Heart left ventricle (tissue), 16 donors: Measurements from ENCODE around the gene TAF12. TPM values are rescaled to one million over a fixed set of nuclear protein-coding genes. Genes with fewer than 3 reads are reported as not detected.
"Not testable (repeated sequence)": the region's sequence is repeated elsewhere in the genome, so short reads cannot be mapped to it uniquely, and the experiment has no call there.

Source experiments
- ATAC-seq, 4 donors: fragments of 200-7000 bp; cut with Tn5 transposase; one replicate each; pipeline ENCODE4 v1.9.1; 2020 to 2022; ENCODE audit warnings: moderate library complexity in 4 of 4, mild to moderate bottlenecking in 3 of 4, moderate number of reproducible peaks in 1 of 4
- DNase-seq, 5 donors: peaks; one replicate each; pipeline ENCODE4 v3.0.0-alpha.2; 2020
- H3K27ac ChIP-seq, 12 donors: fragments of 200-600 bp; sonication (generic) in 4 of 12; one replicate each; pipeline versions ENCODE4 v1.5.0 to v1.8.0; 2016 to 2022; ENCODE audit warnings: mild to moderate bottlenecking in 2 of 12
- H3K27me3 ChIP-seq, 9 donors: fragments of 200-600 bp; sonication (generic) in 2 of 9; one replicate each; pipeline versions ENCODE4 v1.5.1 to v1.8.0; 2016 to 2022; ENCODE audit warnings: mild to moderate bottlenecking in 3 of 9
- H3K36me3 ChIP-seq, 9 donors: fragments of 200-600 bp; sonication (generic) in 2 of 9; one replicate each; pipeline versions ENCODE4 v1.5.0 to v1.8.0; 2018 to 2022; ENCODE audit warnings: mild to moderate bottlenecking in 2 of 9
- H3K4me1 ChIP-seq, 12 donors: fragments of 200-600 bp; sonication (generic) in 4 of 12; one replicate each; pipeline versions ENCODE4 v1.5.0 to v1.8.0; 2016 to 2022; ENCODE audit warnings: mild to moderate bottlenecking in 3 of 12
- H3K4me3 ChIP-seq, 12 donors: fragments of 200-600 bp; sonication (generic) in 4 of 12; one replicate each; pipeline versions ENCODE4 v1.5.0 to v1.8.0; 2017 to 2022; ENCODE audit warnings: mild to moderate bottlenecking in 9 of 12, moderate library complexity in 4 of 12
- H3K9me3 ChIP-seq, 12 donors: fragments of 200-600 bp; sonication (generic) in 4 of 12; one replicate each; pipeline versions ENCODE4 v1.5.0 to v1.8.0; 2016 to 2022; ENCODE audit warnings: mild to moderate bottlenecking in 1 of 12
- POLR2A ChIP-seq, 2 donors: fragments of 450-650 bp; IDR thresholded peaks; one replicate each; pipeline ENCODE4 v1.6.1; 2017; ENCODE audit warnings: antibody characterized with exemption in 2 of 2, mild to moderate bottlenecking in 2 of 2, moderate library complexity in 2 of 2
- WGBS, 4 donors: extraction: QIAGEN DNeasy Blood & Tissue Kit in 2 of 4; methylation state at CpG; one replicate each; pipeline versions ENCODE4 v1.1.5 to v1.1.7; 2013 to 2018; 5-methylcytosine and 5-hydroxymethylcytosine counted together
- intact Hi-C, 10 donors: fragments of 100-400 bp; cut with DNase I; formaldehyde crosslinking; loops; one replicate each; pipeline versions ENCODE4 v1.11.1 to v1.14.2; 2022
- polyA plus RNA-seq, 2 donors: library from polyadenylated mRNA; stranded (reverse); fragments of 200-250 nt; gene quantifications; one replicate each; pipeline ENCODE4 v1.2.3, GENCODE V29; 2013
- total RNA-seq, 9 donors: library from RNA; depleted of rRNA in 2 of 9; stranded (reverse); fragments of >200 nt in 2 of 9; fragmentation: NEBNext Ultra II Directional in 3 of 9; extraction: Animal tissue kit (Norgen Biotek cat#: 25700) in 3 of 9; gene quantifications; one replicate each; pipeline versions ENCODE4 v1.1.0 to v1.2.4, GENCODE V29; 2016 to 2023
- TF ChIP-seq, protein P1 (sequence below), 12 donors: fragments of 200-600 bp; sonication (generic) in 4 of 12; IDR thresholded peaks; one replicate each; pipeline versions ENCODE4 v1.5.0 to v1.8.0; 2018 to 2022; ENCODE audit warnings: antibody characterized with exemption in 12 of 12, mild to moderate bottlenecking in 5 of 12
- donor health status: ischemic (EF 13 %, LVEDD 7.1; RV severe dilation, severe dysfunction).
- donor health status: healthy with polysubstance abuse.
- donor health status: DM: no; HTN: yes; CAD: no.
- donor health status: DM: no; HTN: no; CAD: no.
- donor health status: ischemic (EF 25% LVEDD 6.9; RV normal size, moderate dysfunction).
- donor health status: ischemic (EF 25% LVEDD 5.7; RV mildly dilated, moderate dysfunction).
- donor health status: healthy.
- donor health status: DM: yes; HTN: yes; CAD: no.
- donor health status: ischemic (EF 35%, LVEDD 5.7; RV mildly dilated, moderate dysfunction).
- donor health status: nonischemic (EF 11% LVEDD 7.7; RV severe dilation, severe dysfunction).
- donor health status: DM: yes; HTN: yes; CAD: no.
- donor health status: PGD.
- donor health status: ischemic (EF 29% LVEDD 5.4; RV normal size, mild dysfunction).
- donor health status: nonischemic (EF 23%, LVEDD 6.1; RV moderate dilation, normal function).

TAF12 gene
- total and polyA plus RNA-seq, 11 donors: 18.3 to 38.5 (median 21.9) TPM

DNA sequence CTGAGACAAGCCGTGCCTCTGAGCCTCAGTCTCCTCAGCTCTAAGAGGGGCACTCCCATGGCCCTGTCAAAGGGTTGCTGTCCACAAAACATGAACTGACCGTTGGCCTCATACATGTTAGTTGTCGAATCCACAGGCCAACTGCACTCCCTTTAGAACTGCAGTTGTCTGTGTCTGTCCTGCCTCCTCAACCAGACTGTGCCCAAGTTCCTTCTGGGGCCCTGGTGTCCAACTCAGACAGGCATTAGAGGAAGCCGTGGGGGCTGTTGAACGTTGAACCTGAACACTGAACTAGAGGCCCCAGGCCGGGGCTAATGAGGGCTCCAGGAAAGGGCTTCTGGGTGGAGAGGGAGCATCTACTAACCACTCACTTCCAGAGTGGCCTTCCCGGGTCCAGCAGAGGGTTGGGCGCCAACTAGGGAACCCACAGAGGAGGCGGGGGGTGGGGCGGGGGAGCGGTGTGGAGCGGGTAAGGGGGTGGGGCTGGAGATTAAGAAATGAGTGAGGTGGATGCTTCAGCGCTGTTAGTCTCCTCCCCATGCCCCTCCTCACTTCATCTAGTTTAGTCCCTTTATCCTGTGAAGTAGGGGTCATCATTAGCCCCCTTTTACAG, 51.1 kb downstream of the TAF12 start, which contains the start of gene RAB42:
RAB42 (plus strand) TSS at position 558 of the 613 bp plus-strand sequence. CDS start 247 bp downstream, outside the sequence.
- Histone ChIP-seq H3K36me3 (no peaks in the 10 kb centered on the region), H3K27ac (peak within 1 kb of the TSS in 4 of 12 donors; percentile 0 to 82 (median 42)), H3K4me3 (peak within 1 kb of the TSS; percentile 29 to 69 (median 56)), H3K9me3 (no peaks in the 10 kb centered on the region), H3K4me1 (peaks cover 0 to 25% (median 4%) of the 10 kb centered on the region in 12 donors), H3K27me3 (no peaks in the 10 kb centered on the region)
- no peak for TF ChIP-seq POLR2A (IDR thresholded peaks at IDR 0.05)
- TF ChIP-seq, protein P1, sequence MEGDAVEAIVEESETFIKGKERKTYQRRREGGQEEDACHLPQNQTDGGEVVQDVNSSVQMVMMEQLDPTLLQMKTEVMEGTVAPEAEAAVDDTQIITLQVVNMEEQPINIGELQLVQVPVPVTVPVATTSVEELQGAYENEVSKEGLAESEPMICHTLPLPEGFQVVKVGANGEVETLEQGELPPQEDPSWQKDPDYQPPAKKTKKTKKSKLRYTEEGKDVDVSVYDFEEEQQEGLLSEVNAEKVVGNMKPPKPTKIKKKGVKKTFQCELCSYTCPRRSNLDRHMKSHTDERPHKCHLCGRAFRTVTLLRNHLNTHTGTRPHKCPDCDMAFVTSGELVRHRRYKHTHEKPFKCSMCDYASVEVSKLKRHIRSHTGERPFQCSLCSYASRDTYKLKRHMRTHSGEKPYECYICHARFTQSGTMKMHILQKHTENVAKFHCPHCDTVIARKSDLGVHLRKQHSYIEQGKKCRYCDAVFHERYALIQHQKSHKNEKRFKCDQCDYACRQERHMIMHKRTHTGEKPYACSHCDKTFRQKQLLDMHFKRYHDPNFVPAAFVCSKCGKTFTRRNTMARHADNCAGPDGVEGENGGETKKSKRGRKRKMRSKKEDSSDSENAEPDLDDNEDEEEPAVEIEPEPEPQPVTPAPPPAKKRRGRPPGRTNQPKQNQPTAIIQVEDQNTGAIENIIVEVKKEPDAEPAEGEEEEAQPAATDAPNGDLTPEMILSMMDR (IDR thresholded peaks at IDR 0.05): no peak
- whole genome bisulfite sequencing, 4 donors: 31 to 45% (median 38%) methylated on average over 8 to 13 of the region's 13 CpGs
- ATAC-seq (peak; percentile 26 to 78 (median 58)), DNase-seq (peak in 4 of 5 donors; percentile 30 to 53 (median 46))
- intact Hi-C loops: loop anchor here in 1 of 10 donors (10.0 kb wide), 1 partner anchor 187 kb away; no protein-coding TSS in a partner anchor

DNA sequence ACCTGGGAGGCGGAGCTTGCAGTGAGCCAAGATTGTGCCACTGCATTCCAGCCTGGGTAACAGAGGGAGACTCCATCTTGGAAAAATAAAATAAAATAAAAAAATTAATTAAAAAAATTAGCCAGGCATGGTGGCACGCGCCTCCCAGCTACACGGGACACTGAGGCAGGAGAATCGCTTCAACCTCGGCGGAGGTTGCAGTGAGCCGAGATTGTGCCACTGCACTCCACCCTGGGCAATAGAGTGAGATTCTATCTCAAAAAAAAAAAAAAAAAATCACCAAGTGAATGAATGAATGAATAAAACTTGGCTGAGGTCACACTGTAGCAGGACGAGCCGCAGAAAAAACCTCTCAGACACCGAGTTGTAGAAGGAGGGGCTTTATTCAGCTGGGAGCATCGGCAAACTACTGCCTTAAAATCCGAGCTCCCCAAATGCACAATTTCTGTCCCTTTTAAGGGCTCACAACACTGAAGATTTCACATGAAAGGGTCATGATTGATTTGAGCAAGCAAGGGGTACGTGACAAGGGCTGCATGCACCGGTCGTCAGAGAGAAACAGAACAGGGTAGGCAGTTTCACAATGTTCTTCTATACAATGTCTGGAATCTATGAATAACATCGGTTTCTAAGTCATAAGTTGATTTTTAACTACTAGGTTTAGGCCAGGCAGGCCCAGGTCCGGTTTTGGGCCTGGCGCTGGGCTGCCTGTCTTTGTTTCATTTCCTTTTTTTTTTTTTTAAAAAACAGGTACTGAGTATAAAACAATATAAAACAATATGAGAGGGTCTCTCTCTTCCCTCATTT, 56.1 kb downstream of the TAF12 start:
- H3K4me3 ChIP-seq, ATAC-seq, H3K27ac ChIP-seq, H3K36me3 ChIP-seq, H3K27me3 ChIP-seq, H3K9me3 ChIP-seq, DNase-seq: not testable (repeated sequence)
- peaks cover 0 to 27% (median 5%) of the 10 kb centered on the region in 12 donors for H3K4me1 ChIP-seq
- intact Hi-C loops: loop anchor here in 1 of 10 donors (10.0 kb wide), 1 partner anchor 58 kb away; the partner anchor contains the start of genes RNU11 and TAF12
- 93 to 94% (median 94%) methylated on average over 19 of the region's 19 CpGs for WGBS, 4 donors

- intact Hi-C loops: loop anchor here in 2 of 10 donors (5.0 to 10.0 kb wide), 2 partner anchors 63 to 65 kb away; partner anchors contain the start of genes RNU11 (in 1 of the 2) and TAF12 (in 1 of the 2)
- 0 to 2% (median 1%) methylated on average over 9 to 10 of the region's 10 CpGs for WGBS, 4 donors
- DNase-seq: no peak
These were observed 60.6 kb downstream of the TAF12 start for GRCh38 chr1:28582248-28582615.

More at GRCh38 chr1:28582248-28582615, 60.6 kb downstream of the TAF12 start:
- Histone ChIP-seq H3K27me3 (no peaks in the 10 kb centered on the region), H3K4me1 (peaks cover 0 to 46% (median 21%) of the 10 kb centered on the region in 12 donors), H3K27ac (peak overlapping the region; percentile 59 to 94 (median 86)), H3K36me3 (peaks cover 0 to 37% (median 31%) of the 10 kb centered on the region in 9 donors), H3K4me3 (peak overlapping the region; percentile 67 to 99 (median 88)), H3K9me3 (no peaks in the 10 kb centered on the region)
- peak in 3 of 4 donors; percentile 4 to 27 (median 26) for ATAC-seq
- TF ChIP-seq POLR2A (IDR thresholded peaks at IDR 0.05): no peak
- TF ChIP-seq, protein P1 (IDR thresholded peaks at IDR 0.05): no peak
